Heart left ventricle (tissue), 16 donors: ENCODE results near the gene MARCHF10. TPM values are rescaled to one million over a fixed set of nuclear protein-coding genes. Genes with fewer than 3 reads are reported as not detected.

Source experiments
- ATAC-seq, 4 donors: fragments of 200-7000 bp; cut with Tn5 transposase; one replicate each; pipeline ENCODE4 v1.9.1; 2020 to 2022; ENCODE audit warnings: moderate library complexity in 4 of 4, mild to moderate bottlenecking in 3 of 4, moderate number of reproducible peaks in 1 of 4
- DNase-seq, 5 donors: peaks; one replicate each; pipeline ENCODE4 v3.0.0-alpha.2; 2020
- H3K27ac ChIP-seq, 12 donors: fragments of 200-600 bp; sonication (generic) in 4 of 12; one replicate each; pipeline versions ENCODE4 v1.5.0 to v1.8.0; 2016 to 2022; ENCODE audit warnings: mild to moderate bottlenecking in 2 of 12
- H3K27me3 ChIP-seq, 9 donors: fragments of 200-600 bp; sonication (generic) in 2 of 9; one replicate each; pipeline versions ENCODE4 v1.5.1 to v1.8.0; 2016 to 2022; ENCODE audit warnings: mild to moderate bottlenecking in 3 of 9
- H3K36me3 ChIP-seq, 9 donors: fragments of 200-600 bp; sonication (generic) in 2 of 9; one replicate each; pipeline versions ENCODE4 v1.5.0 to v1.8.0; 2018 to 2022; ENCODE audit warnings: mild to moderate bottlenecking in 2 of 9
- H3K4me1 ChIP-seq, 12 donors: fragments of 200-600 bp; sonication (generic) in 4 of 12; one replicate each; pipeline versions ENCODE4 v1.5.0 to v1.8.0; 2016 to 2022; ENCODE audit warnings: mild to moderate bottlenecking in 3 of 12
- H3K4me3 ChIP-seq, 12 donors: fragments of 200-600 bp; sonication (generic) in 4 of 12; one replicate each; pipeline versions ENCODE4 v1.5.0 to v1.8.0; 2017 to 2022; ENCODE audit warnings: mild to moderate bottlenecking in 9 of 12, moderate library complexity in 4 of 12
- H3K9me3 ChIP-seq, 12 donors: fragments of 200-600 bp; sonication (generic) in 4 of 12; one replicate each; pipeline versions ENCODE4 v1.5.0 to v1.8.0; 2016 to 2022; ENCODE audit warnings: mild to moderate bottlenecking in 1 of 12
- CTCF ChIP-seq, 12 donors: fragments of 200-600 bp; sonication (generic) in 4 of 12; IDR thresholded peaks; one replicate each; pipeline versions ENCODE4 v1.5.0 to v1.8.0; 2018 to 2022; ENCODE audit warnings: antibody characterized with exemption in 12 of 12, mild to moderate bottlenecking in 5 of 12
- POLR2A ChIP-seq, 2 donors: fragments of 450-650 bp; IDR thresholded peaks; one replicate each; pipeline ENCODE4 v1.6.1; 2017; ENCODE audit warnings: antibody characterized with exemption in 2 of 2, mild to moderate bottlenecking in 2 of 2, moderate library complexity in 2 of 2
- WGBS, 4 donors: extraction: QIAGEN DNeasy Blood & Tissue Kit in 2 of 4; methylation state at CpG; one replicate each; pipeline versions ENCODE4 v1.1.5 to v1.1.7; 2013 to 2018; 5-methylcytosine and 5-hydroxymethylcytosine counted together
- intact Hi-C, 10 donors: fragments of 100-400 bp; cut with DNase I; formaldehyde crosslinking; loops; one replicate each; pipeline versions ENCODE4 v1.11.1 to v1.14.2; 2022
- polyA plus RNA-seq, 2 donors: library from polyadenylated mRNA; stranded (reverse); fragments of 200-250 nt; gene quantifications; one replicate each; pipeline ENCODE4 v1.2.3, GENCODE V29; 2013
- total RNA-seq, 9 donors: library from RNA; depleted of rRNA in 2 of 9; stranded (reverse); fragments of >200 nt in 2 of 9; fragmentation: NEBNext Ultra II Directional in 3 of 9; extraction: Animal tissue kit (Norgen Biotek cat#: 25700) in 3 of 9; gene quantifications; one replicate each; pipeline versions ENCODE4 v1.1.0 to v1.2.4, GENCODE V29; 2016 to 2023
- donor health status: ischemic (EF 13 %, LVEDD 7.1; RV severe dilation, severe dysfunction).
- donor health status: healthy with polysubstance abuse.
- donor health status: DM: no; HTN: yes; CAD: no.
- donor health status: DM: no; HTN: no; CAD: no.
- donor health status: ischemic (EF 25% LVEDD 6.9; RV normal size, moderate dysfunction).
- donor health status: ischemic (EF 25% LVEDD 5.7; RV mildly dilated, moderate dysfunction).
- donor health status: healthy.
- donor health status: DM: yes; HTN: yes; CAD: no.
- donor health status: ischemic (EF 35%, LVEDD 5.7; RV mildly dilated, moderate dysfunction).
- donor health status: nonischemic (EF 11% LVEDD 7.7; RV severe dilation, severe dysfunction).
- donor health status: DM: yes; HTN: yes; CAD: no.
- donor health status: PGD.
- donor health status: ischemic (EF 29% LVEDD 5.4; RV normal size, mild dysfunction).
- donor health status: nonischemic (EF 23%, LVEDD 6.1; RV moderate dilation, normal function).

MARCHF10 gene
- total and polyA plus RNA-seq, 11 donors: not detected

- H3K4me1 ChIP-seq: peaks cover 0 to 7% (median 0%) of the 10 kb centered on the region in 12 donors
- no peaks in the 10 kb centered on the region for H3K36me3 ChIP-seq
- intact Hi-C loops: no loop called here
- TF ChIP-seq CTCF (IDR thresholded peaks at IDR 0.05) (no peak), POLR2A (IDR thresholded peaks at IDR 0.05) (no peak)
- DNase-seq (no peak), ATAC-seq (no peak)
- no peaks in the 10 kb centered on the region for H3K9me3 ChIP-seq
- H3K27me3 ChIP-seq: no peaks in the 10 kb centered on the region
- WGBS, 4 donors: 45 to 50% (median 47%) methylated on average over 10 of the region's 10 CpGs
- no peak overlapping the region for H3K27ac ChIP-seq
- no peak overlapping the region for H3K4me3 ChIP-seq
Measured at GRCh38 chr17:62827746-62828485, 19.8 kb upstream of the MARCHF10 start.

- Histone ChIP-seq H3K4me3 (no peak overlapping the region), H3K27ac (no peak overlapping the region), H3K36me3 (no peaks in the 10 kb centered on the region), H3K4me1 (peaks cover 0 to 7% (median 0%) of the 10 kb centered on the region in 12 donors), H3K9me3 (no peaks in the 10 kb centered on the region), H3K27me3 (no peaks in the 10 kb centered on the region)
- no peak for TF ChIP-seq CTCF (IDR thresholded peaks at IDR 0.05)
- no peak for TF ChIP-seq POLR2A (IDR thresholded peaks at IDR 0.05)
- whole genome bisulfite sequencing, 4 donors: 83 to 97% (median 95%) methylated on average over 3 of the region's 3 CpGs
- ATAC-seq (no peak), DNase-seq (no peak)
- intact Hi-C loops: no loop called here
Measured at GRCh38 chr17:62826956-62827355, 18.8 kb upstream of the MARCHF10 start.

GRCh38 chr17:62825182-62825581, 17.1 kb upstream of the MARCHF10 start:
- DNase-seq (no peak), ATAC-seq (no peak)
- no peak overlapping the region for H3K27ac ChIP-seq
- 88 to 97% (median 95%) methylated on average over 3 of the region's 3 CpGs for WGBS, 4 donors
- intact Hi-C loops: no loop called here
- H3K27me3 ChIP-seq: no peaks in the 10 kb centered on the region
- no peaks in the 10 kb centered on the region for H3K9me3 ChIP-seq
- H3K4me3 ChIP-seq: no peak overlapping the region
- no peaks in the 10 kb centered on the region for H3K36me3 ChIP-seq
- TF ChIP-seq CTCF (IDR thresholded peaks at IDR 0.05): no peak
- H3K4me1 ChIP-seq: peaks cover 0 to 10% (median 3%) of the 10 kb centered on the region in 12 donors

GRCh38 chr17:62824290-62825131, 16.4 kb upstream of the MARCHF10 start:
- DNase-seq (no peak), ATAC-seq (no peak)
- Histone ChIP-seq H3K36me3 (no peaks in the 10 kb centered on the region), H3K27me3 (no peaks in the 10 kb centered on the region), H3K4me3 (no peak overlapping the region), H3K9me3 (no peaks in the 10 kb centered on the region), H3K4me1 (peaks cover 0 to 16% (median 8%) of the 10 kb centered on the region in 12 donors), H3K27ac (no peak overlapping the region)
- TF ChIP-seq POLR2A (IDR thresholded peaks at IDR 0.05): no peak
- TF ChIP-seq CTCF (IDR thresholded peaks at IDR 0.05): no peak
- intact Hi-C loops: no loop called here
- WGBS, 4 donors: 78 to 86% (median 81%) methylated on average over 7 of the region's 7 CpGs
